ENCODE measurements around the gene SPRYD3.

Gene SPRYD3

GRCh38 chr12:53074999-53075370, 4.2 kb downstream of the SPRYD3 start:
- H3K4me3 ChIP-seq (ENCODE audit: control insufficient read depth, low read depth, low read length): no peak overlapping the region
- no peak for TF ChIP-seq CTCF (conservative IDR thresholded peaks at IDR 0.05; ENCODE audit: control insufficient read depth, insufficient read depth, low read depth, low read length)
- no peak for DNase-seq (ENCODE audit: low read depth)

GRCh38 chr12:53074283-53074998, 4.7 kb downstream of the SPRYD3 start:
- no peak for DNase-seq (ENCODE audit: low read depth)
- TF ChIP-seq CTCF (conservative IDR thresholded peaks at IDR 0.05; ENCODE audit: control insufficient read depth, insufficient read depth, low read depth, low read length): no peak
- H3K4me3 ChIP-seq (ENCODE audit: control insufficient read depth, low read depth, low read length): no peak overlapping the region

DNA sequence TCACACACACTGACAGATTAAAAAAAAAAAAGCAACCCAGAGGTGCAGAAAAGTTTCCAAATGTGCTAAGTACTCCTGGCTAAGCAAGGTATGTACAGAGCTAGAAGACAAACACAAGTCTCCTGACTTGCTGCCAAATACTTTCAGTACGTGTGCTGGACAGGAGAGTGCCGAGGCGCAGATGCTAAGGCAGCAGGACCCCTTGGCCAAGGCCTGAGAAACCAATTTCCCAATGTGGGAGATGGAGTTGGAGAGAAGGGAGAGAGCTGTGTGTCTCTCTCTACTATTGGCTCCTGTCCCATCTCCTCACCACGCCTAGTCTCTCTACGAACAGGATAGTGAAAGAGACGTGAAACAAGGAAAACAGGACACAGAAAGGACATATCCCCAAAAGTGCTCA, 5.3 kb downstream of the SPRYD3 start:
- DNase-seq (ENCODE audit: low read depth): peak; percentile 31
- TF ChIP-seq CTCF (conservative IDR thresholded peaks at IDR 0.05; ENCODE audit: control insufficient read depth, insufficient read depth, low read depth, low read length): no peak
- H3K4me3 ChIP-seq (ENCODE audit: control insufficient read depth, low read depth, low read length): no peak overlapping the region

- peak; percentile 38 for TF ChIP-seq CTCF (conservative IDR thresholded peaks at IDR 0.05; ENCODE audit: control insufficient read depth, insufficient read depth, low read depth, low read length)
- no peak overlapping the region for H3K4me3 ChIP-seq (ENCODE audit: control insufficient read depth, low read depth, low read length)
- peak; percentile 76 for DNase-seq (ENCODE audit: low read depth)
These were observed 7.3 kb downstream of the SPRYD3 start for GRCh38 chr12:53071591-53072551.

DNA sequence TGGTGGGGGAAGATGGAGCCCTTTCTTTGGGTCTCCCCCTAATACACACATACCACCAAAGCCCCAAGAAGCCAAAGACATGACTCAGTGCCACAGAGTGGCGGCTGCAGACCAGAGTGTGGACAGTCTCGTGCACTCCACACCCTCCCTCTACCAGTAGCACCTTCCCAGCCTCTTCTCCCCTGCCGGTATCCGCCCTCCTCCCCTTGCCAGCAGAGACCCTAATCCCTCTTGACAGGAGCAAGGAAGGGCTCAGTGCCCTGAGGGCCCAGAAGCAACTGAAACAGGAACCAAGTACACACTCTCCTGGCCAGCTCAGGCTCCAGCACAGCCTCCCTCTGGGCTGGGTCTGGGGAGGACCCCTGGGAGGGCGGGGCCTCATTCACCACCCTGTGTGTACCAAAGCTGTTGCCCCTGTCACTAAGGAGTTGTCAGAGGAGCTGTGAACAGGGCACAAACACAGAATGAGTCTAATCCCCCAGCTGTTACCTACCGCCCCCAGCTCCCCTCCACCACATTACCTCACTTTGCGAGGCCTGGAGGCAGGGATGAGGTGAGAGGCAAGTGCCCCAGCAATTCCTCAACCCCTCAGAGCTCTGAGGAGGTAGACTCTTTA, 8.2 kb downstream of the SPRYD3 start:
- no peak overlapping the region for H3K4me3 ChIP-seq (ENCODE audit: control insufficient read depth, low read depth, low read length)
- no peak for TF ChIP-seq CTCF (conservative IDR thresholded peaks at IDR 0.05; ENCODE audit: control insufficient read depth, insufficient read depth, low read depth, low read length)
- DNase-seq (ENCODE audit: low read depth): no peak

DNA sequence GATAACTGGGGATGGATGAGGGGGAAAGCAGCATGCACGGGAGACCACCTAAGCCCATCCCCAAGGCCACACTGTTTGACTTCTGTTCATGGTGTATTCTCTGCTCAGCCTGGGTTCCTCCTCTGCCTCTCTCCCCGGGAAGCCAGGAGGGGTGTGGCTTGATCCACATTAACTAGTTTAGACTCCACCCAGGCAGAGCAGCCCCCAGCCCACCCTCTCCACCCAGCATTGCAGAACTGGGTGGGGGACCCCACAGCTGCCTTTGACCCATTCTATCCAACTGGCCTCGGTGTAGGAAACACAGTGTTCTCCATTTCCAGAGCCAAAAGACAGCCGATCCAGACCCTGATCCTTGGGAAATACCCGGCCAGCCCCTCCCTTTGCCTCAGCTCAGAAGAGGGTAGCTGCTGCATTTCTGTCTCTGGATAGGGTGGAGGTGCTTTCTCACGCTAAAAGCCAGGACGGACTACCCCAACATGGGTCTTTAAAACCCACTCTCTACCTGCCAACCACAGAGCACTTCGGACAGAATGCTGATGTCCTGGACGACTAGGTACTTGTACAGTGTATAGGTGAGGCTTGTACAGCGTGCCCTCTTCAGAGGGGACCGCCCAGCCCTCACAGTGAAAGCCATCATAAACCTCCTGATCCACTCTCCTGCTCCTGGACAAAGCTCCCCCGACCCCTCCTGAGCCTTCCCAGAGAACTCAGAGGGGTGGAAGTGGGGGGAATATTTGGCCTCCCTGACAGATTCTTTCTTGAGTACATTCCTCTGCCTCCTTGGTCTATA, 9.4 kb downstream of the SPRYD3 start:
- TF ChIP-seq CTCF (conservative IDR thresholded peaks at IDR 0.05; ENCODE audit: control insufficient read depth, insufficient read depth, low read depth, low read length): no peak
- no peak overlapping the region for H3K4me3 ChIP-seq (ENCODE audit: control insufficient read depth, low read depth, low read length)
- no peak for DNase-seq (ENCODE audit: low read depth)

Measured in fibroblast of mammary gland (primary cell).